OCI-LY7 (cell line): Measurements from ENCODE around the gene HECW1. TPM values are rescaled to one million over a fixed set of nuclear protein-coding genes. Genes with fewer than 3 reads are reported as not detected.
A peak's percentile ranks its signal among the peaks of the same experiment; 100 is the strongest.

Source experiments
- BruUV-seq: library from RNA; stranded (reverse); fragments of 400-500 nt; replicated peaks from 2 replicates; lab custom pipeline; 2021; lab: Mats Ljungman, UMichigan
- CTCF ChIA-PET: fragments of 300-600 bp; sonication (Branson Sonifier 250); formaldehyde crosslinking; loops from one replicate; lab custom pipeline; 2022; ENCODE audit warnings: antibody characterized with exemption; ENCODE audit not compliant: unreplicated experiment; lab: Charles Lee
- POLR2A ChIA-PET: fragments of 300-600 bp; sonication (Branson Sonifier 250); formaldehyde crosslinking; loops from one replicate; lab custom pipeline; 2022; ENCODE audit warnings: antibody characterized with exemption; lab: Charles Lee
- DNase-seq: peaks from one replicate; pipeline ENCODE4 v3.0.0-alpha.2; 2015; ENCODE audit warnings: low spot score
- H2AFZ ChIP-seq: fragments of 200-600 bp; sonication (generic), shearing (Covaris generic); 2 replicates; pipeline ENCODE4 v1.6.1; 2014; ENCODE audit warnings: mild to moderate bottlenecking, antibody characterized with exemption, low read length, moderate library complexity
- H3K27ac ChIP-seq: fragments of 200-600 bp; sonication (generic); 2 replicates; pipeline ENCODE4 v1.5.1; 2014; ENCODE audit warnings: mixed run types, low read depth, mild to moderate bottlenecking, moderate library complexity, low read length, inconsistent platforms; ENCODE audit not compliant: poor library complexity, severe bottlenecking
- H3K36me3 ChIP-seq: fragments of 200-600 bp; sonication (generic); 2 replicates; pipeline ENCODE4 v1.6.1; 2014; ENCODE audit warnings: mild to moderate bottlenecking, antibody characterized with exemption, low read length, moderate library complexity, mixed read lengths; ENCODE audit not compliant: insufficient read depth
- H3K4me1 ChIP-seq: fragments of 200-600 bp; sonication (generic); 2 replicates; pipeline ENCODE4 v1.5.1; 2014; ENCODE audit warnings: mild to moderate bottlenecking, low read length; ENCODE audit not compliant: insufficient read depth, poor library complexity, severe bottlenecking
- H3K4me2 ChIP-seq: fragments of 200-600 bp; sonication (generic); 2 replicates; pipeline ENCODE4 v1.6.1; 2014; ENCODE audit warnings: mild to moderate bottlenecking, low read length
- H3K4me3 ChIP-seq: fragments of 200-600 bp; sonication (generic); 2 replicates; pipeline ENCODE4 v1.5.1; 2014; ENCODE audit warnings: mild to moderate bottlenecking, low read depth, low read length; ENCODE audit not compliant: poor library complexity, severe bottlenecking
- H3K79me2 ChIP-seq: fragments of 200-600 bp; sonication (generic); 2 replicates; pipeline ENCODE4 v1.6.1; 2016; ENCODE audit warnings: low read depth, mild to moderate bottlenecking, low read length, moderate library complexity, mixed read lengths; ENCODE audit not compliant: insufficient read depth
- H3K9me2 ChIP-seq: fragments of 200-600 bp; sonication (generic); 2 replicates; pipeline ENCODE4 v1.6.1; 2016; ENCODE audit warnings: mild to moderate bottlenecking, low read length, mixed read lengths; ENCODE audit not compliant: insufficient read depth
- H3K9me3 ChIP-seq: fragments of 200-600 bp; sonication (generic); 2 replicates; pipeline ENCODE4 v1.6.1; 2014; ENCODE audit warnings: mild to moderate bottlenecking, mixed run types, low read length, mixed read lengths
- H4K20me1 ChIP-seq: fragments of 200-600 bp; sonication (generic); 2 replicates; pipeline ENCODE4 v1.6.1; 2014; ENCODE audit warnings: mild to moderate bottlenecking, antibody characterized with exemption, low read length, moderate library complexity, mixed read lengths; ENCODE audit not compliant: insufficient read depth
- CTCF ChIP-seq: fragments of 200-600 bp; sonication (generic); conservative IDR thresholded peaks from 2 replicates; pipeline ENCODE4 v1.5.1; 2014; ENCODE audit warnings: mild to moderate bottlenecking, antibody characterized with exemption, low read length, moderate library complexity, mixed read lengths
- EZH2phosphoT487 ChIP-seq: fragments of 200-600 bp; sonication (generic); IDR thresholded peaks from 2 replicates; pipeline ENCODE4 v1.6.1; 2018; ENCODE audit warnings: low read depth, borderline replicate concordance, mild to moderate bottlenecking, mixed run types, antibody characterized with exemption, low read length, moderate library complexity, mixed read lengths
- intact Hi-C: fragments of 100-400 bp; cut with micrococcal nuclease; formaldehyde crosslinking; loops from one replicate; pipeline ENCODE4 v1.10.0; 2022; ENCODE audit not compliant: unreplicated experiment
- total RNA-seq, 2 experiments: library from RNA; depleted of rRNA in 1 of 2; stranded (reverse); fragments of >200 nt in 1 of 2; shearing (Covaris generic) in 1 of 2; gene quantifications; 2 replicates each; pipeline ENCODE4 v1.2.3, GENCODE V29; 2014 to 2022

HECW1 gene
- total RNA-seq, 2 experiments from 2014 or later = 2.0 TPM

- H3K9me2 ChIP-seq = no peaks in the 10 kb centered on the region
- DNase-seq = no peak
- H4K20me1 ChIP-seq = no peaks in the 10 kb centered on the region
- intact Hi-C loops = no loop called here
- peaks cover 12% of the 10 kb centered on the region for H3K9me3 ChIP-seq
- TF ChIP-seq CTCF (no peak), EZH2phosphoT487 (no peak)
- BruUV-seq = no TSS peak
- no peak overlapping the region for H3K4me3 ChIP-seq
- peaks cover 88% of the 10 kb centered on the region for H3K36me3 ChIP-seq
- peaks cover 27% of the 10 kb centered on the region for H3K4me1 ChIP-seq
- ChIA-PET POLR2A (no interaction called here), CTCF (no interaction called here)
- peaks cover 32% of the 10 kb centered on the region for H3K79me2 ChIP-seq
- H3K4me2 ChIP-seq = no peak overlapping the region
- H3K27ac ChIP-seq = peak overlapping the region; percentile 25
- H2AFZ ChIP-seq = no peak overlapping the region
These were observed 496.6 kb downstream of the HECW1 start for GRCh38 chr7:43609097-43609496.

- TF ChIP-seq CTCF = no peak
- TF ChIP-seq EZH2phosphoT487 = no peak
- no peak overlapping the region for H3K27ac ChIP-seq
- ChIA-PET POLR2A (interaction anchor here (1.3 kb wide), 1 partner anchor 10 kb away, joined by 3 read pairs; no protein-coding TSS in a partner anchor), CTCF (no interaction called here)
- peaks cover 92% of the 10 kb centered on the region for H3K36me3 ChIP-seq
- no peak overlapping the region for H2AFZ ChIP-seq
- no peaks in the 10 kb centered on the region for H3K9me2 ChIP-seq
- intact Hi-C loops = no loop called here
- 0 out of 2 replicates have a peak, but pooled peaks cover 2% of the 10 kb centered on the region for H4K20me1 ChIP-seq
- H3K4me3 ChIP-seq = no peak overlapping the region
- peaks cover 11% of the 10 kb centered on the region; the same call in 1 of the 2 replicates for H3K79me2 ChIP-seq
- peaks cover 19% of the 10 kb centered on the region for H3K4me1 ChIP-seq
- BruUV-seq = no TSS peak
- H3K4me2 ChIP-seq = no peak overlapping the region
- no peaks in the 10 kb centered on the region for H3K9me3 ChIP-seq
- DNase-seq = no peak
These were observed 499.7 kb downstream of the HECW1 start for GRCh38 chr7:43612128-43612527.
